ENCODE data around the gene B4GALT4. TPM values are rescaled to one million over a fixed set of nuclear protein-coding genes. Genes with fewer than 3 reads are reported as not detected.
"Not testable (repeated sequence)": the region's sequence is repeated elsewhere in the genome, so short reads cannot be mapped to it uniquely, and the experiment has no call there.

Gene B4GALT4
- polyA plus RNA-seq, 3 donors: 30.1 to 33.0 (median 32.1) TPM

- no peak for DNase-seq (ENCODE audit: extremely low read depth in 1 of 11, low read depth in 9 of 11, low spot score in 4 of 11)
Observed at GRCh38 chr3:119175872-119176756, 64.6 kb downstream of the B4GALT4 start.

- peak in 10 of 11 donors; percentile 3 to 25 (median 15) for DNase-seq (ENCODE audit: extremely low read depth in 1 of 11, low read depth in 9 of 11, low spot score in 4 of 11)
Observed at GRCh38 chr3:119173325-119173724, 67.4 kb downstream of the B4GALT4 start, which contains the start of gene UPK1B. UPK1B (plus strand) TSS chr3:119173598; CDS start chr3:119186742, 13,144 bp downstream.

DNA sequence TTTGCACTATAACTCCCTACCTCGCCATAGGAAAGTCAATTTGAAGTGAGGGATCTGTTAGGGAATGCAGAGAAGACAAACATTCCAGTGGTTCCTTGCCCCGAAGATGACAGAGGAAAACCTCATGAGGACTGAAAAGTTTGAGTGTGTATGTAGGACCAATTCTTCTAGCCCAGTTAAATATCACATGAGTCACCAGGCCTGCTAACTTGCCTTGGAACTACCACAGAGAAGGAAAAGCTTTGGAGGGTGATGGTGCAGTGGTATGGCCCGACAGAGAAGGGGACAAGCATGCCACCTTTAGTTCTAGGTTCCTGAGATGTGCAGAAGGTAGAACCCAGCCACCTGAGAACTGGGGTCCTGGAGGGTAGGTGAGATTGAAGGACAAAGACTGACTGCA lies 69.9 kb downstream of the B4GALT4 start:
- no peak for DNase-seq (ENCODE audit: extremely low read depth in 1 of 11, low read depth in 9 of 11, low spot score in 4 of 11)

GRCh38 chr3:119164745-119165144 lies 75.9 kb downstream of the B4GALT4 start:
- DNase-seq (ENCODE audit: extremely low read depth in 1 of 11, low read depth in 9 of 11, low spot score in 4 of 11): not testable (repeated sequence)

Other genes with a start within 250 kb of the B4GALT4 start
- gene IGSF11, start 206.0 kb downstream of the B4GALT4 start, polyA plus RNA-seq (ENCODE audit: insufficient read length in 3 of 3): 1 to 10 TPM; 4.0 to 5.2 (median 4.4) TPM
- not detected for gene TEX55, start 94.7 kb downstream of the B4GALT4 start, polyA plus RNA-seq (ENCODE audit: insufficient read length in 3 of 3)
- 10 to 100 TPM in 1 of 3 donors, 1 to 10 TPM in 2; 3.5 to 11.5 (median 9.1) TPM for gene UPK1B, start 67.3 kb downstream of the B4GALT4 start, polyA plus RNA-seq (ENCODE audit: insufficient read length in 3 of 3)
- 10 to 100 TPM; 10.6 to 14.4 (median 14.2) TPM for gene ARHGAP31, start 53.5 kb upstream of the B4GALT4 start, polyA plus RNA-seq (ENCODE audit: insufficient read length in 3 of 3)
- gene TMEM39A, start 222.7 kb upstream of the B4GALT4 start, polyA plus RNA-seq (ENCODE audit: insufficient read length in 3 of 3): 10 to 100 TPM; 51.1 to 56.7 (median 53.1) TPM
- 10 to 100 TPM; 22.9 to 28.2 (median 27.7) TPM for gene POGLUT1, start 228.1 kb upstream of the B4GALT4 start, polyA plus RNA-seq (ENCODE audit: insufficient read length in 3 of 3)